IMR-90 (cell line): ENCODE data around the gene TBCK. TPM values are rescaled to one million over a fixed set of nuclear protein-coding genes. Genes with fewer than 3 reads are reported as not detected.

Experiments
- ATAC-seq: fragments of 200-7000 bp; cut with Tn5 transposase; 2 replicates; pipeline ENCODE4 v1.9.1; 2020; ENCODE audit warnings: low read depth, mild to moderate bottlenecking, moderate library complexity
- BruUV-seq: library from RNA; stranded (reverse); fragments of 400-500 nt; replicated peaks from 2 replicates; lab custom pipeline; 2021; lab: Mats Ljungman, UMichigan
- CTCF ChIA-PET: fragments of 300-600 bp; formaldehyde crosslinking; extraction: SDS; loops from one replicate; lab custom pipeline; 2021; ENCODE audit warnings: antibody characterized with exemption; lab: Yijun Ruan, JAX
- POLR2A ChIA-PET: fragments of 300-600 bp; sonication (Branson Sonifier 250); formaldehyde crosslinking; loops from one replicate; lab custom pipeline; 2022; ENCODE audit warnings: antibody characterized with exemption; ENCODE audit not compliant: unreplicated experiment; lab: Charles Lee
- DNase-seq: peaks from one replicate; pipeline ENCODE4 v3.0.0; 2013
- H2AFZ ChIP-seq: replicated peaks from 2 replicates; pipeline ENCODE3; 2013; ENCODE audit warnings: low read length, mild to moderate bottlenecking; ENCODE audit not compliant: poor library complexity
- H2AK5ac ChIP-seq: 2 replicates; pipeline ENCODE4 v1.6.1; 2013; ENCODE audit warnings: low read depth, low read length, inconsistent platforms
- H2AK9ac ChIP-seq: replicated peaks from 2 replicates; pipeline ENCODE3; 2013; ENCODE audit warnings: mild to moderate bottlenecking, low read depth, low read length, moderate library complexity; ENCODE audit not compliant: poor library complexity
- H2BK120ac ChIP-seq: 2 replicates; pipeline ENCODE4 v1.6.1; 2013; ENCODE audit warnings: low read depth, low read length, inconsistent platforms
- H2BK15ac ChIP-seq: 3 replicates; pipeline ENCODE4 v1.6.1; 2013; ENCODE audit warnings: low read depth, low read length, inconsistent platforms
- H2BK20ac ChIP-seq: 2 replicates; pipeline ENCODE4 v1.6.1; 2013; ENCODE audit warnings: low read depth, mild to moderate bottlenecking, inconsistent platforms, low read length, moderate library complexity
- H2BK5ac ChIP-seq: 2 replicates; pipeline ENCODE4 v1.6.1; 2013; ENCODE audit warnings: mild to moderate bottlenecking, low read depth, low read length, inconsistent platforms; ENCODE audit not compliant: poor library complexity, severe bottlenecking
- H3K14ac ChIP-seq: replicated peaks from 2 replicates; pipeline ENCODE4 v1.6.1; 2013; ENCODE audit warnings: low read depth, low read length, inconsistent platforms
- H3K18ac ChIP-seq: 2 replicates; pipeline ENCODE4 v1.6.1; 2013; ENCODE audit warnings: low read depth, low read length, control low read depth
- H3K23ac ChIP-seq: 2 replicates; pipeline ENCODE4 v1.6.1; 2013; ENCODE audit warnings: low read depth, low read length, inconsistent platforms
- H3K27ac ChIP-seq: 2 replicates; pipeline ENCODE4 v1.5.1; 2013; ENCODE audit warnings: mild to moderate bottlenecking, control low read depth, low read length; ENCODE audit not compliant: insufficient read depth
- H3K27me3 ChIP-seq: 2 replicates; pipeline ENCODE4 v1.6.1; 2013; ENCODE audit warnings: low read length; ENCODE audit not compliant: control insufficient read depth, insufficient read depth
- H3K36me3 ChIP-seq: 2 replicates; pipeline ENCODE4 v1.6.1; 2013; ENCODE audit warnings: low read length, mixed read lengths; ENCODE audit not compliant: control insufficient read depth, insufficient read depth
- H3K4ac ChIP-seq: 2 replicates; pipeline ENCODE4 v1.6.1; 2013; ENCODE audit warnings: low read depth, low read length, inconsistent platforms
- H3K4me1 ChIP-seq: 2 replicates; pipeline ENCODE4 v1.6.1; 2013; ENCODE audit warnings: low read length, mixed read lengths; ENCODE audit not compliant: control insufficient read depth, insufficient read depth
- H3K4me2 ChIP-seq: 2 replicates; pipeline ENCODE4 v1.6.1; 2013; ENCODE audit warnings: low read depth, mild to moderate bottlenecking, control low read depth, low read length, moderate library complexity
- H3K4me3 ChIP-seq: 2 replicates; pipeline ENCODE4 v1.5.1; 2013; ENCODE audit warnings: low read depth, mild to moderate bottlenecking, control low read depth, low read length, moderate library complexity; ENCODE audit not compliant: insufficient read depth
- H3K56ac ChIP-seq: 2 replicates; pipeline ENCODE4 v1.6.1; 2013; ENCODE audit warnings: low read length, inconsistent platforms; ENCODE audit not compliant: insufficient read depth; ENCODE audit errors: extremely low read depth
- H3K79me1 ChIP-seq, 2 experiments: 2 replicates each; pipeline ENCODE4 v1.6.1; 2013; ENCODE audit warnings: low read length in 2 of 2, inconsistent platforms in 1 of 2, low read depth in 1 of 2
- H3K9ac ChIP-seq: 2 replicates; pipeline ENCODE4 v1.6.1; 2013; ENCODE audit warnings: low read depth, low read length, control low read depth
- H3K9me1 ChIP-seq: 2 replicates; pipeline ENCODE4 v1.6.1; 2013; ENCODE audit warnings: low read length, inconsistent platforms; ENCODE audit not compliant: insufficient read depth
- H3K9me3 ChIP-seq: 2 replicates; pipeline ENCODE4 v1.6.1; 2013; ENCODE audit warnings: low read length; ENCODE audit not compliant: control insufficient read depth, insufficient read depth
- H4K20me1 ChIP-seq: 2 replicates; pipeline ENCODE4 v1.6.1; 2013; ENCODE audit warnings: low read length, inconsistent platforms; ENCODE audit not compliant: insufficient read depth
- H4K5ac ChIP-seq: 2 replicates; pipeline ENCODE4 v1.6.1; 2013; ENCODE audit warnings: mild to moderate bottlenecking, low read depth, low read length, control low read depth
- H4K8ac ChIP-seq, 2 experiments: 2 replicates each; pipeline ENCODE4 v1.6.1; 2013; ENCODE audit warnings: low read depth in 2 of 2, low read length in 2 of 2, control low read depth in 1 of 2, inconsistent platforms in 1 of 2
- H4K91ac ChIP-seq: 2 replicates; pipeline ENCODE4 v1.6.1; 2013; ENCODE audit warnings: low read depth, low read length, inconsistent platforms; ENCODE audit not compliant: insufficient read depth
- BHLHE40 ChIP-seq: fragments of 150-350 bp; IDR thresholded peaks from 2 replicates; pipeline ENCODE4 v1.6.1; 2016; ENCODE audit warnings: mild to moderate bottlenecking, low read depth, low read length
- CEBPB ChIP-seq: IDR thresholded peaks from 2 replicates; pipeline ENCODE4 v1.6.1; 2012; ENCODE audit warnings: low read depth, low read length, improper control_type of control experiment
- CHD1 ChIP-seq: IDR thresholded peaks from 2 replicates; pipeline ENCODE4 v1.6.1; 2012; ENCODE audit warnings: low read depth, low read length, improper control_type of control experiment
- ELK1 ChIP-seq: fragments of 150-350 bp; IDR thresholded peaks from 2 replicates; pipeline ENCODE4 v1.6.1; 2016; ENCODE audit warnings: low read depth, mild to moderate bottlenecking, low read length, moderate library complexity, borderline replicate concordance
- FOS ChIP-seq: fragments of 150-350 bp; IDR thresholded peaks from 2 replicates; pipeline ENCODE4 v1.6.1; 2016; ENCODE audit warnings: low read depth, low read length
- MAFK ChIP-seq: IDR thresholded peaks from 2 replicates; pipeline ENCODE4 v1.6.1; 2012; ENCODE audit warnings: low read depth, low read length, improper control_type of control experiment
- MAZ ChIP-seq: IDR thresholded peaks from 2 replicates; pipeline ENCODE4 v1.6.1; 2012; ENCODE audit warnings: low read depth, mild to moderate bottlenecking, low read length, improper control_type of control experiment, moderate library complexity, borderline replicate concordance
- MXI1 ChIP-seq: IDR thresholded peaks from 2 replicates; pipeline ENCODE4 v1.6.1; 2012; ENCODE audit warnings: low read depth, mild to moderate bottlenecking, low read length, moderate library complexity, borderline replicate concordance
- NFE2L2 ChIP-seq: fragments of 150-350 bp; IDR thresholded peaks from 2 replicates; pipeline ENCODE4 v1.6.1; 2016; ENCODE audit warnings: low read depth, mild to moderate bottlenecking, low read length
- POLR2A ChIP-seq: IDR thresholded peaks from 2 replicates; pipeline ENCODE4 v1.6.1; 2012; ENCODE audit warnings: mild to moderate bottlenecking, low read depth, low read length
- RAD21 ChIP-seq: IDR thresholded peaks from 2 replicates; pipeline ENCODE4 v1.6.1; 2012; ENCODE audit warnings: low read length, improper control_type of control experiment
- RCOR1 ChIP-seq: IDR thresholded peaks from 2 replicates; pipeline ENCODE4 v1.6.1; 2012; ENCODE audit warnings: mild to moderate bottlenecking, low read length, improper control_type of control experiment; ENCODE audit not compliant: insufficient replicate concordance
- RFX5 ChIP-seq: IDR thresholded peaks from 2 replicates; pipeline ENCODE4 v1.8.0; 2012; ENCODE audit warnings: low read depth, mild to moderate bottlenecking, low read length, moderate library complexity
- SMC3 ChIP-seq: fragments of 150-350 bp; IDR thresholded peaks from 2 replicates; pipeline ENCODE4 v1.6.1; 2016; ENCODE audit warnings: low read depth, mild to moderate bottlenecking, antibody characterized with exemption, low read length, moderate library complexity
- dilution Hi-C: fragments of 300-500 bp; cut with HindIII; formaldehyde crosslinking; loops from one replicate; pipeline ENCODE4 v1.14.3; 2018; ENCODE audit warnings: low sequenced_read_pairs; ENCODE audit not compliant: unreplicated experiment
- in situ Hi-C: fragments of 300-500 bp; cut with MboI; formaldehyde crosslinking; loops from 3 replicates; pipeline ENCODE4 v1.14.3; 2019; ENCODE audit warnings: low sequenced_read_pairs, inconsistent platforms, mixed read lengths
- intact Hi-C: fragments of 100-400 bp; cut with micrococcal nuclease; formaldehyde crosslinking; loops from 2 replicates; pipeline ENCODE4 v1.10.0; 2022
- polyA plus RNA-seq, 3 experiments: library from polyadenylated mRNA; depleted of rRNA; stranded (reverse); fragments of >200 nt; gene quantifications; 2 replicates each; pipeline ENCODE4 v1.2.3, GENCODE V29; 2012; ENCODE audit warnings: low replicate concordance in 1 of 3
- total RNA-seq: library from RNA; depleted of rRNA; stranded (reverse); fragments of >200 nt; gene quantifications from 2 replicates; pipeline ENCODE4 v1.2.3, GENCODE V29; 2012
- TF ChIP-seq, protein P1 (sequence below): fragments of 150-350 bp; IDR thresholded peaks from 2 replicates; pipeline ENCODE4 v1.6.1; 2017; ENCODE audit warnings: mild to moderate bottlenecking, antibody characterized with exemption, low read length, low read depth
- TF ChIP-seq, protein P2 (sequence below): conservative IDR thresholded peaks from 2 replicates; pipeline ENCODE4 v1.5.1; 2012; ENCODE audit warnings: mild to moderate bottlenecking, low read depth, low read length, improper control_type of control experiment

TBCK gene
- total and polyA plus RNA-seq, 2 of the 4 experiments (the other 2 are of a cell fraction) = 10.7 to 29.9 TPM

- H2AK9ac ChIP-seq = no peak overlapping the region
- H2AFZ ChIP-seq = no peak overlapping the region
- dilution Hi-C loops = no loop called here
- no peak overlapping the region for H3K4me2 ChIP-seq
- in situ Hi-C loops = no loop called here
- no peaks in the 10 kb centered on the region for H3K27me3 ChIP-seq
- no peak overlapping the region for H2BK5ac ChIP-seq
- H3K14ac ChIP-seq = no peak overlapping the region
- BruUV-seq = no TSS peak
- no peak overlapping the region for H3K27ac ChIP-seq
- H4K5ac ChIP-seq = no peak overlapping the region
- no peak overlapping the region for H2BK120ac ChIP-seq
- intact Hi-C loops = loop anchor here (10.0 kb wide), 1 partner anchor 1688 kb away; no protein-coding TSS in a partner anchor
- no peak overlapping the region for H3K23ac ChIP-seq
- DNase-seq (no peak), ATAC-seq (no peak)
- no peak overlapping the region for H2BK20ac ChIP-seq
- no peak overlapping the region for H3K18ac ChIP-seq
- H3K4me3 ChIP-seq = no peak overlapping the region
- H2BK15ac ChIP-seq = no peak overlapping the region
- H3K79me1 ChIP-seq = peaks cover 0 to 2% of the 10 kb centered on the region in 2 experiments; a peak in 2 of 4 replicates
- no peaks in the 10 kb centered on the region for H3K9me1 ChIP-seq
- H4K20me1 ChIP-seq = no peaks in the 10 kb centered on the region
- ChIA-PET POLR2A (no interaction called here), CTCF (no interaction called here)
- no peak overlapping the region for H3K9ac ChIP-seq
- H3K9me3 ChIP-seq = no peaks in the 10 kb centered on the region
- TF ChIP-seq BHLHE40 = no peak
- no peak for TF ChIP-seq MAZ
- TF ChIP-seq RCOR1 = no peak
- TF ChIP-seq POLR2A = no peak
- no peak for TF ChIP-seq MXI1
- TF ChIP-seq CEBPB = no peak
- no peak for TF ChIP-seq MAFK
- TF ChIP-seq NFE2L2 = no peak
- TF ChIP-seq CHD1 = no peak
- TF ChIP-seq RFX5 = no peak
- TF ChIP-seq ELK1 = no peak
- TF ChIP-seq RAD21 = no peak
- TF ChIP-seq FOS = no peak
- TF ChIP-seq, protein P1, sequence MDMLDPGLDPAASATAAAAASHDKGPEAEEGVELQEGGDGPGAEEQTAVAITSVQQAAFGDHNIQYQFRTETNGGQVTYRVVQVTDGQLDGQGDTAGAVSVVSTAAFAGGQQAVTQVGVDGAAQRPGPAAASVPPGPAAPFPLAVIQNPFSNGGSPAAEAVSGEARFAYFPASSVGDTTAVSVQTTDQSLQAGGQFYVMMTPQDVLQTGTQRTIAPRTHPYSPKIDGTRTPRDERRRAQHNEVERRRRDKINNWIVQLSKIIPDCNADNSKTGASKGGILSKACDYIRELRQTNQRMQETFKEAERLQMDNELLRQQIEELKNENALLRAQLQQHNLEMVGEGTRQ = no peak
- TF ChIP-seq SMC3 = no peak
- TF ChIP-seq, protein P2, sequence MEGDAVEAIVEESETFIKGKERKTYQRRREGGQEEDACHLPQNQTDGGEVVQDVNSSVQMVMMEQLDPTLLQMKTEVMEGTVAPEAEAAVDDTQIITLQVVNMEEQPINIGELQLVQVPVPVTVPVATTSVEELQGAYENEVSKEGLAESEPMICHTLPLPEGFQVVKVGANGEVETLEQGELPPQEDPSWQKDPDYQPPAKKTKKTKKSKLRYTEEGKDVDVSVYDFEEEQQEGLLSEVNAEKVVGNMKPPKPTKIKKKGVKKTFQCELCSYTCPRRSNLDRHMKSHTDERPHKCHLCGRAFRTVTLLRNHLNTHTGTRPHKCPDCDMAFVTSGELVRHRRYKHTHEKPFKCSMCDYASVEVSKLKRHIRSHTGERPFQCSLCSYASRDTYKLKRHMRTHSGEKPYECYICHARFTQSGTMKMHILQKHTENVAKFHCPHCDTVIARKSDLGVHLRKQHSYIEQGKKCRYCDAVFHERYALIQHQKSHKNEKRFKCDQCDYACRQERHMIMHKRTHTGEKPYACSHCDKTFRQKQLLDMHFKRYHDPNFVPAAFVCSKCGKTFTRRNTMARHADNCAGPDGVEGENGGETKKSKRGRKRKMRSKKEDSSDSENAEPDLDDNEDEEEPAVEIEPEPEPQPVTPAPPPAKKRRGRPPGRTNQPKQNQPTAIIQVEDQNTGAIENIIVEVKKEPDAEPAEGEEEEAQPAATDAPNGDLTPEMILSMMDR = no peak
- H4K91ac ChIP-seq = no peak overlapping the region
- H3K4me1 ChIP-seq = no peaks in the 10 kb centered on the region
- no peak overlapping the region for H2AK5ac ChIP-seq
- H3K36me3 ChIP-seq = peaks cover 10% of the 10 kb centered on the region
- no peak overlapping the region for H4K8ac ChIP-seq
- H3K56ac ChIP-seq = no peak overlapping the region
- no peak overlapping the region for H3K4ac ChIP-seq
These were observed 7.1 kb upstream of the TBCK start for GRCh38 chr4:106323119-106323518.
